Esophagus muscularis mucosa (tissue), 4 donors: ENCODE data around the gene ADAMTS3. TPM values are rescaled to one million over a fixed set of nuclear protein-coding genes. Genes with fewer than 3 reads are reported as not detected.

Experiments used
- DNase-seq: peaks from one replicate; pipeline ENCODE4 v3.0.0-alpha.2; 2017; ENCODE audit errors: extremely low spot score
- H3K27ac ChIP-seq, 4 donors: fragments of 200-600 bp; sonication (generic); replicated peaks in 1 of 4; 1 replicate in 3 of 4; 2 replicates in 1 of 4; pipeline ENCODE4 v1.5.1; 2016 to 2019; ENCODE audit warnings: mild to moderate bottlenecking in 1 of 4
- H3K27me3 ChIP-seq, 4 donors: fragments of 200-600 bp; sonication (generic); one replicate each; pipeline versions ENCODE4 v1.5.1 to v1.6.0; 2016 to 2019
- H3K36me3 ChIP-seq, 4 donors: fragments of 200-600 bp; sonication (generic); one replicate each; pipeline ENCODE4 v1.5.1; 2016 to 2019
- H3K4me1 ChIP-seq, 4 donors: fragments of 200-600 bp; sonication (generic); one replicate each; pipeline ENCODE4 v1.5.1; 2016 to 2019
- H3K4me3 ChIP-seq, 4 donors: fragments of 200-600 bp; sonication (generic); 1 replicate in 2 of 4; 2 replicates in 2 of 4; pipeline ENCODE4 v1.5.1; 2016 to 2019; ENCODE audit warnings: mild to moderate bottlenecking in 4 of 4, moderate library complexity in 1 of 4
- H3K9me3 ChIP-seq, 4 donors: fragments of 200-600 bp; sonication (generic); 1 replicate in 3 of 4; 2 replicates in 1 of 4; pipeline ENCODE4 v1.5.1; 2016 to 2019
- EP300 ChIP-seq: sonication (generic); formaldehyde crosslinking; IDR thresholded peaks from one replicate; pipeline ENCODE4 v1.6.1; 2017; ENCODE audit warnings: antibody characterized with exemption
- POLR2A ChIP-seq: fragments of 450-650 bp; IDR thresholded peaks from one replicate; pipeline ENCODE4 v1.6.1; 2017; ENCODE audit warnings: antibody characterized with exemption, moderate library complexity, mild to moderate bottlenecking, low read depth
- POLR2AphosphoS5 ChIP-seq, 2 donors: sonication (generic); formaldehyde crosslinking; IDR thresholded peaks; one replicate each; pipeline ENCODE4 v1.6.1; 2017; ENCODE audit warnings: antibody characterized with exemption in 2 of 2
- WGBS: methylation state at CpG from one replicate; pipeline ENCODE4 v1.1.5; 2018; 5-methylcytosine and 5-hydroxymethylcytosine counted together
- intact Hi-C: fragments of 100-400 bp; cut with DNase I; formaldehyde crosslinking; loops from one replicate; pipeline ENCODE4 v1.15.1; 2023
- total RNA-seq, 4 donors: library from RNA; depleted of rRNA; stranded (reverse); fragments of >200 nt; gene quantifications; one replicate each; pipeline versions ENCODE4 v1.1.0 to v1.2.1, GENCODE V29; 2016
- TF ChIP-seq, protein P1 (sequence below), 3 experiments: fragments of 200-600 bp in 2 of 3; fragments of 450-650 bp in 1 of 3; sonication (generic) in 2 of 3; IDR thresholded peaks; one replicate each; pipeline ENCODE4 v1.5.1; 2017 to 2019; ENCODE audit warnings: antibody characterized with exemption in 3 of 3, mild to moderate bottlenecking in 2 of 3, moderate library complexity in 1 of 3

Gene ADAMTS3
- total RNA-seq, 4 donors from 2014 or later: 1.1 to 2.5 (median 1.3) TPM

DNA sequence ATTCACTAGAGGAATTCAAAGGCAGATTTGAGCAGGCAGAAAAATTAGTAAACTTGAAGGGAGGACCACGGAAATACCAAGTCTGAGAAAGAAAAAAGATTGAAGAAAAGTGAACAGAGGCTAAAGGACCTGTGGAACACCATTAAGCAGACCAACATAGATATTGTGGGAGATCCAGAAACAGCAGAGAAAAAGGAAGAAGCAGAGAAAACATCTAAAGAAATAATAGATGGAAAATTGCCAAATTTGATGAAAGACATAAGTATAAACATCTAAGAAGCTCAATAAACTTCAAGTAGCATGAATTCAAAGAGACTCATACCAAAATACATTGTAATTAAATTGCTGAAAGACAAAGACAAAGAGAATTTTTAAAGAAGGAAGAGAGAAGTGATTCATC, 31.0 kb downstream of the ADAMTS3 start:
- Histone ChIP-seq H3K4me3 (no peak overlapping the region), H3K4me1 (no peaks in the 10 kb centered on the region), H3K27ac (no peak overlapping the region), H3K9me3 (peaks cover 0 to 9% (median 3%) of the 10 kb centered on the region in 4 donors), H3K36me3 (no peaks in the 10 kb centered on the region), H3K27me3 (no peaks in the 10 kb centered on the region)
- intact Hi-C loops: no loop called here
- no peak for DNase-seq
- TF ChIP-seq, protein P1, sequence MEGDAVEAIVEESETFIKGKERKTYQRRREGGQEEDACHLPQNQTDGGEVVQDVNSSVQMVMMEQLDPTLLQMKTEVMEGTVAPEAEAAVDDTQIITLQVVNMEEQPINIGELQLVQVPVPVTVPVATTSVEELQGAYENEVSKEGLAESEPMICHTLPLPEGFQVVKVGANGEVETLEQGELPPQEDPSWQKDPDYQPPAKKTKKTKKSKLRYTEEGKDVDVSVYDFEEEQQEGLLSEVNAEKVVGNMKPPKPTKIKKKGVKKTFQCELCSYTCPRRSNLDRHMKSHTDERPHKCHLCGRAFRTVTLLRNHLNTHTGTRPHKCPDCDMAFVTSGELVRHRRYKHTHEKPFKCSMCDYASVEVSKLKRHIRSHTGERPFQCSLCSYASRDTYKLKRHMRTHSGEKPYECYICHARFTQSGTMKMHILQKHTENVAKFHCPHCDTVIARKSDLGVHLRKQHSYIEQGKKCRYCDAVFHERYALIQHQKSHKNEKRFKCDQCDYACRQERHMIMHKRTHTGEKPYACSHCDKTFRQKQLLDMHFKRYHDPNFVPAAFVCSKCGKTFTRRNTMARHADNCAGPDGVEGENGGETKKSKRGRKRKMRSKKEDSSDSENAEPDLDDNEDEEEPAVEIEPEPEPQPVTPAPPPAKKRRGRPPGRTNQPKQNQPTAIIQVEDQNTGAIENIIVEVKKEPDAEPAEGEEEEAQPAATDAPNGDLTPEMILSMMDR (IDR thresholded peaks at IDR 0.05): no peak
- TF ChIP-seq EP300 (no peak), POLR2A (no peak), POLR2AphosphoS5 (IDR thresholded peaks at IDR 0.05) (no peak)
- WGBS: 80% methylated on average over 1 of the region's 1 CpG

DNA sequence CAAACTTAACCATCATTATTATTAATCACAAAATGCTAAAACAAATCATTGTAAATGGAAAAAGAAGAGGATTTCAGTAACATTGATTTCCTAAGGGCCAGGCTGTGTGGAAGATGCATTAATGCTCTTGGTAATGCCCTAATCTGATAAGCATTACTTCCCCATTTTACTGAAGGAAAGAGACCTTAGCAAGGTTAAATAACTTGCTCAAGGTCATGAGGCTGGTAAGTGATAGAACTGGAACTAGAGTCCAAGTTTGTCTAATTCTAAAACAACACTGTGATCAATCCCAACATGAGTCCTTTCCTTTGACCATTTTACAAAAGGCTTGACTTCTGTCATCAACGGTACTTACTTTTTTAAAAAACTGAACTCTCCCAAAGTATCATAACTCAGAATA, 32.6 kb downstream of the ADAMTS3 start:
- Histone ChIP-seq H3K4me3 (no peak overlapping the region), H3K27me3 (no peaks in the 10 kb centered on the region), H3K36me3 (no peaks in the 10 kb centered on the region), H3K27ac (no peak overlapping the region), H3K9me3 (peaks cover 0 to 9% (median 3%) of the 10 kb centered on the region in 4 donors), H3K4me1 (no peaks in the 10 kb centered on the region)
- intact Hi-C loops: no loop called here
- TF ChIP-seq EP300: no peak
- no peak for TF ChIP-seq POLR2AphosphoS5 (IDR thresholded peaks at IDR 0.05)
- DNase-seq: no peak
- WGBS: 95% methylated on average over 1 of the region's 1 CpG

DNA sequence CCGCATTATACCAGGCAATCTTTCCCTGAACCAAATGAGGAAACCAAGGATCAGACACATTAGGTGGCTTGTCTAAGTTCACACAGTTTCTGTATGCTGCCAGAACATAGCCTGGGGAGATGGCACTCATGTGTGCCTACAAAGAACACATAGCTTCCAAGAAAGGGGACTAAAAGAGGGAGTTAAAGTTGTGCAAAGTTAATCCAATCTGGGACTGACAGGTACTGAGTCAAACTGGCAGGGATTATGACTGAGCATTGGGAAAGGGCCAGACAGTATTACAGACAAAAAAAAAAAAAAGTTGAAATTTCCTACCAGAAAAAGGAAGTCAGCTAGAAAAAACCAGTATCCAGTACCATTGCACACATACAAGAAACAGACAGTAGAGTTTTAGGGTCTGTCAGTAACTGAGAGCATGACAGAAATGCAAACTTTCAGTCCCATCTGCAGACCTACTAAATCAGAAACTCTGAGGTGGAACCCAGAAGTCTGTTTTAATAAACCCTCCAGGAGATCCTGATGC, 37.2 kb downstream of the ADAMTS3 start:
- DNase-seq: no peak
- intact Hi-C loops: no loop called here
- Histone ChIP-seq H3K4me3 (no peak overlapping the region), H3K4me1 (no peaks in the 10 kb centered on the region), H3K36me3 (no peaks in the 10 kb centered on the region), H3K27me3 (no peaks in the 10 kb centered on the region), H3K27ac (no peak overlapping the region), H3K9me3 (no peaks in the 10 kb centered on the region)
- WGBS: 95% methylated on average over 1 of the region's 1 CpG
- TF ChIP-seq EP300: no peak
- no peak for TF ChIP-seq POLR2A
- TF ChIP-seq POLR2AphosphoS5 (IDR thresholded peaks at IDR 0.05): no peak
- TF ChIP-seq, protein P1 (IDR thresholded peaks at IDR 0.05): no peak

DNA sequence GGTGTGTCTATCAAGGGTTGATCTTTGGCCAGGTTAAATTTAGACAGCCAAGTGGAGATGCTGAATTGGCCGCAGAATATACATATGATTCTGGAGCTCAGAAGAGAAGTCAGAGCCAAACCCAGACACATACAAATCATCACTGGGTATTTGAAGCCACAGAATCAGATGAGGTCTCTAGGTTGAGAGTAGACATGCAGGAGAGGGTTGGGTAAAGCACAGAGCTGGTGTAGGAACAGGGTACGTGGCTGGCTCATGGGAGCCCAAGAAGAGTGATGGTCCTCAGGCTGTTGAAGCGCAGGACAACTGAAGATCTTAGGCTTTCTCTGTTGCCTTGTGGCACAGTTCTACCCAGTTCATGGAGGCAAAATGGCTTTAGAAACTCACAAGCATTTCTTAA, 37.7 kb downstream of the ADAMTS3 start:
- Histone ChIP-seq H3K27ac (no peak overlapping the region), H3K27me3 (no peaks in the 10 kb centered on the region), H3K4me3 (no peak overlapping the region), H3K36me3 (no peaks in the 10 kb centered on the region), H3K4me1 (peaks cover under 1% of the 10 kb centered on the region in 4 donors), H3K9me3 (no peaks in the 10 kb centered on the region)
- intact Hi-C loops: no loop called here
- TF ChIP-seq EP300: no peak
- no peak for TF ChIP-seq POLR2A
- DNase-seq: no peak
- WGBS: 92% methylated on average over 3 of the region's 3 CpGs

DNA sequence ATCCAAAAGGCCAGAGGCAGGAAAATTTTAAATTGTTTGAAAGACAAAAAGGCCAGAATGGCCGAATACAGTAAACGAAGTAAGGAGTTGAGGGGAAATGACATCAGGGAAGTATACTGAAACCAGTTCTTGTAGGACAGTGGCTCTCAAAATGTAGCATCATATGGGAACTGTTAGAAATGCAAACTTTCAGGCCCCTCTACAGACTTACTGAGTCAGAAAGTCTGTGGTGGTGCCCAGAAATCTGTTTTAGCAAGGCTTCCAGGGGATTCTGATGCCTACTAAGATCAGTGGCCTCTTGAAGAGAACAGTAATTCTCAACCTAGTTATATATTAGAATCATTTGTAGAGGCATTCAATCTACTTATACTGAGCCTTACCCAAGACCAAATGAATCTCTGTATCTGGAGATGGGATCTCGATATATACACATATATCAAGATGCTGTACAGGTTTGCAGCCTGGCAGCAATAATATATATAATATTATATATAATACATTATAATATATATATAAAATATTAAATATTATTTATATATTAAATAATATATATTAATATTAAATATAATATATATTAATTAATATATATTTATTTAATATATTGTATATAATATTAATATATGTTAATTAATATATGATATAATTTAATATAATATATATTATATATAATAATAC, 39.7 kb downstream of the ADAMTS3 start:
- DNase-seq: no peak
- H3K4me3 ChIP-seq: no peak overlapping the region
- 98% methylated on average over 3 of the region's 3 CpGs for WGBS
- intact Hi-C loops: no loop called here
- no peaks in the 10 kb centered on the region for H3K9me3 ChIP-seq
- H3K27me3 ChIP-seq: no peaks in the 10 kb centered on the region
- peaks cover 7 to 11% (median 10%) of the 10 kb centered on the region in 4 donors for H3K4me1 ChIP-seq
- no peaks in the 10 kb centered on the region for H3K36me3 ChIP-seq
- TF ChIP-seq POLR2AphosphoS5 (IDR thresholded peaks at IDR 0.05): no peak
- no peak for TF ChIP-seq EP300
- TF ChIP-seq, protein P1 (IDR thresholded peaks at IDR 0.05): no peak
- TF ChIP-seq POLR2A: no peak
- no peak overlapping the region for H3K27ac ChIP-seq
